Lung (tissue), 12 donors: ENCODE measurements around the gene TLE3. TPM values are rescaled to one million over a fixed set of nuclear protein-coding genes. Genes with fewer than 3 reads are reported as not detected.

ENCODE experiments used
- ATAC-seq: fragments of 200-7000 bp; cut with Tn5 transposase; one replicate; pipeline ENCODE4 v1.9.1; 2020; ENCODE audit warnings: moderate number of reproducible peaks; ENCODE audit not compliant: insufficient read depth, low FRiP score
- DNase-seq, 3 donors: peaks; one replicate each; pipeline ENCODE4 v3.0.0-alpha.2; 2013 to 2017
- H3K27ac ChIP-seq, 2 donors: one replicate each; pipeline ENCODE4 v1.5.1; 2013; ENCODE audit warnings: mild to moderate bottlenecking in 2 of 2, moderate library complexity in 2 of 2, control low read depth in 1 of 2, inconsistent platforms in 1 of 2, low read depth in 1 of 2, low read length in 1 of 2
- H3K27me3 ChIP-seq, 3 donors: one replicate each; pipeline ENCODE4 v1.5.1; 2013; ENCODE audit warnings: low read length in 2 of 3; ENCODE audit not compliant: control insufficient read depth in 3 of 3, insufficient read depth in 3 of 3
- H3K36me3 ChIP-seq, 4 donors: one replicate each; pipeline ENCODE4 v1.5.1; 2013; ENCODE audit warnings: low read length in 4 of 4, mild to moderate bottlenecking in 1 of 4, moderate library complexity in 1 of 4; ENCODE audit not compliant: control insufficient read depth in 4 of 4, insufficient read depth in 4 of 4
- H3K4me1 ChIP-seq, 5 donors: one replicate each; pipeline ENCODE4 v1.5.1; 2013; ENCODE audit warnings: low read length in 5 of 5, mild to moderate bottlenecking in 2 of 5, moderate library complexity in 1 of 5; ENCODE audit not compliant: control insufficient read depth in 5 of 5, insufficient read depth in 5 of 5
- H3K4me3 ChIP-seq: one replicate; pipeline ENCODE4 v1.5.1; 2013; ENCODE audit warnings: mild to moderate bottlenecking, control low read depth, moderate library complexity
- H3K9ac ChIP-seq, 2 donors: one replicate each; pipeline ENCODE4 v1.5.1; 2013; ENCODE audit warnings: low read length in 2 of 2, control low read depth in 1 of 2; ENCODE audit not compliant: insufficient read depth in 1 of 2
- H3K9me3 ChIP-seq, 4 donors: one replicate each; pipeline ENCODE4 v1.5.1; 2013; ENCODE audit warnings: low read length in 3 of 4, mild to moderate bottlenecking in 1 of 4, moderate library complexity in 1 of 4; ENCODE audit not compliant: control insufficient read depth in 4 of 4, insufficient read depth in 3 of 4
- WGBS, 2 donors: extraction: QIAGEN DNeasy Blood & Tissue Kit; methylation state at CpG; one replicate each; pipeline ENCODE4 v1.1.7; 2013; 5-methylcytosine and 5-hydroxymethylcytosine counted together
- polyA plus RNA-seq, 2 donors: library from polyadenylated mRNA; stranded (reverse); fragments of 200-250 nt; gene quantifications; one replicate each; pipeline ENCODE4 v1.2.1, GENCODE V29; 2013
- total RNA-seq, 2 donors: library from RNA; depleted of rRNA in 1 of 2; stranded (reverse); fragments of >200 nt in 1 of 2; gene quantifications; one replicate each; pipeline ENCODE4 v1.2.1, GENCODE V29; 2014 to 2021
- TF ChIP-seq, protein P1 (sequence below): IDR thresholded peaks from 2 replicates; pipeline ENCODE4 v1.5.1; 2012; ENCODE audit warnings: mild to moderate bottlenecking; ENCODE audit errors: control extremely low read depth, extremely low read depth
- donor health status: control.
- donor health status: control.
- donor health status: Bipolar disorder and iron deficiency.
- donor health status: healthy.
- donor health status: DM: yes; HTN: yes; CAD: no.

The TLE3 gene
- total and polyA plus RNA-seq, 4 donors: 22.7 to 77.3 (median 73.3) TPM

GRCh38 chr15:70141376-70142071 lies 43.8 kb upstream of the TLE3 start:
- no peak for ATAC-seq
- Histone ChIP-seq H3K4me1 (peaks cover 4 to 42% (median 16%) of the 10 kb centered on the region in 5 donors), H3K9ac (no peak overlapping the region), H3K36me3 (no peaks in the 10 kb centered on the region), H3K27ac (peak overlapping the region in 1 of 2 donors; percentile 1), H3K9me3 (no peaks in the 10 kb centered on the region), H3K27me3 (no peaks in the 10 kb centered on the region), H3K4me3 (no peak overlapping the region)
- DNase-seq: no peak
- TF ChIP-seq, protein P1, sequence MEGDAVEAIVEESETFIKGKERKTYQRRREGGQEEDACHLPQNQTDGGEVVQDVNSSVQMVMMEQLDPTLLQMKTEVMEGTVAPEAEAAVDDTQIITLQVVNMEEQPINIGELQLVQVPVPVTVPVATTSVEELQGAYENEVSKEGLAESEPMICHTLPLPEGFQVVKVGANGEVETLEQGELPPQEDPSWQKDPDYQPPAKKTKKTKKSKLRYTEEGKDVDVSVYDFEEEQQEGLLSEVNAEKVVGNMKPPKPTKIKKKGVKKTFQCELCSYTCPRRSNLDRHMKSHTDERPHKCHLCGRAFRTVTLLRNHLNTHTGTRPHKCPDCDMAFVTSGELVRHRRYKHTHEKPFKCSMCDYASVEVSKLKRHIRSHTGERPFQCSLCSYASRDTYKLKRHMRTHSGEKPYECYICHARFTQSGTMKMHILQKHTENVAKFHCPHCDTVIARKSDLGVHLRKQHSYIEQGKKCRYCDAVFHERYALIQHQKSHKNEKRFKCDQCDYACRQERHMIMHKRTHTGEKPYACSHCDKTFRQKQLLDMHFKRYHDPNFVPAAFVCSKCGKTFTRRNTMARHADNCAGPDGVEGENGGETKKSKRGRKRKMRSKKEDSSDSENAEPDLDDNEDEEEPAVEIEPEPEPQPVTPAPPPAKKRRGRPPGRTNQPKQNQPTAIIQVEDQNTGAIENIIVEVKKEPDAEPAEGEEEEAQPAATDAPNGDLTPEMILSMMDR: no peak
- WGBS, 2 donors: 81 to 82% methylated on average over 10 of the region's 10 CpGs

DNA sequence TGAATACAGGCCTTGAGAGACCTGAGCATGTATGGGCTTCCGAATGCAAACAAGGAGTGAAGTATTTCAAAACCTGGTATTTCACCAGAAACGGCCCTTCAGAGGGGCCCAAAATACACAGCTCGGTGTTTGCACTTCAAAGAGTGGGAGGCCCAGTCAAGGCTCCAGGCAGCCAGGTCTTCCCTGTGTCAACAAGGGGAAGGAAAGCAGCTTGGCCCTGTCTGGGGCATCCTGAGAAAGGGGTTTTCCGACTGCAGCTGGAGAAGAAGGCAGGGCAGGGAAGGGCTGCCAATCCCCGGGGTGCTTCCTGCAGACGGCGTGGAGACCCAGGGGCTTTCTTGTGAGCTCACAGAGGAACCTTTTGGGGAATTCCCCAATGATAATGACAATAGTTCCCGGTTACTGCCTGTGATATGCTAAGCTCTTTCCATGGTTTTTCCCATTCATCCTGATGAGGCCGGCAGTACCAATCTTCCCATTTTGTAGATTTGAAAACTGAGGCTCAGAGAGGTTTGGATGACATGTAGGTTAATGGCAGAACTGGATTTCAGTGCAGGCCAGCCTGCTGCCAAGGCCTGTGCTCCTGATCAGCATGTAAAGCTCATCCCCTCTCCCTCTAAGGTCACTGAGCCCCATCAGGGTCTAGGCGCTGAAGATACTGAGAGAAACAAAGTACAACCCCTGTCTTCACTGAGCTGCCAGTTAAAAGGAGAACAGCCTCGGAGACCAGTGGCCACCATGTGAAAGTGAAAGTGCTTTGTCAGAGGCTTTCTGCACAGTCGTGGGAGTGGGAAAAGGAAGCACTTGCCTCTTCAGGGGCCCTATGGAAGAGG lies 43.0 kb upstream of the TLE3 start:
- peak overlapping the region in 1 of 2 donors; percentile 1 for H3K27ac ChIP-seq
- no peaks in the 10 kb centered on the region for H3K27me3 ChIP-seq
- TF ChIP-seq, protein P1: no peak
- WGBS, 2 donors: 25 to 26% methylated on average over 12 of the region's 12 CpGs
- H3K4me1 ChIP-seq: peaks cover 4 to 42% (median 16%) of the 10 kb centered on the region in 5 donors
- H3K36me3 ChIP-seq: no peaks in the 10 kb centered on the region
- peak; percentile 47 for ATAC-seq
- H3K4me3 ChIP-seq: no peak overlapping the region
- no peaks in the 10 kb centered on the region for H3K9me3 ChIP-seq
- no peak overlapping the region for H3K9ac ChIP-seq
- DNase-seq: peak; percentile 80 to 91 (median 85)

DNA sequence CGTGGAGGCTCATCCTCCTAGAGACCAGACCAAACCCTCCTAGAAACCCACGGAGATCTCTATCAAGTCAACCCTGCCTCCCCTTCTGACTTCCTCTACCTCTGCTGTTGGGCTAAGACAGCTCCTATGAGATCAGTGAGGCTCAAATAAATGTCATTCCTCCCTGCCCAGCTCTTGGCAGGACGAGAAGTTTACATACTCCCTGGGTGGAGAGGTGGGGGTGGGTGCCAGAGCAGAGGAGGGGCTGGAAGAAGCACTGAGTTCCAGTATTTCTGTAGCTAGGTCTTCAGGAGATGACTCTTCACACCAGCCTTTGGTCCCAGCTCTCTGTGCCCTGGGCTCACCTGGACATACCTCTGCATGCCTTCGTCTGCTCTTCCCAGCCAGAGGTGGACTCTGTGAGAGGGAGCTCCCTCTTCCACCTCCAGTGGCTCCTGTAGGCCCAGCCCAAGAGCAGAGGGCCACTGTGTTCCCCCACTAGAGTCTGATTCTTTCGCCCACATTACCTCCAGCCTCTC lies 42.4 kb upstream of the TLE3 start:
- Histone ChIP-seq H3K4me1 (peaks cover 4 to 42% (median 16%) of the 10 kb centered on the region in 5 donors), H3K36me3 (no peaks in the 10 kb centered on the region), H3K4me3 (no peak overlapping the region), H3K9me3 (no peaks in the 10 kb centered on the region), H3K27ac (no peak overlapping the region), H3K27me3 (no peaks in the 10 kb centered on the region), H3K9ac (no peak overlapping the region)
- 58% methylated on average over 5 of the region's 5 CpGs for WGBS, 2 donors
- TF ChIP-seq, protein P1: no peak
- no peak for DNase-seq
- ATAC-seq: peak; percentile 28
